B cell (primary cell): ENCODE results near the gene PCDHGA5.

Source experiments
- EZH2 ChIP-seq: IDR thresholded peaks from 2 replicates; pipeline ENCODE4 v1.6.1; 2012; ENCODE audit warnings: borderline replicate concordance, low read depth, mild to moderate bottlenecking, moderate library complexity, low read length; ENCODE audit not compliant: insufficient read depth, poor library complexity, severe bottlenecking
- TF ChIP-seq, protein P1 (sequence below): fragments of 200-600 bp; IDR thresholded peaks from one replicate; pipeline ENCODE4 v1.8.0; 2022; ENCODE audit warnings: antibody characterized with exemption, mild to moderate bottlenecking

DNA sequence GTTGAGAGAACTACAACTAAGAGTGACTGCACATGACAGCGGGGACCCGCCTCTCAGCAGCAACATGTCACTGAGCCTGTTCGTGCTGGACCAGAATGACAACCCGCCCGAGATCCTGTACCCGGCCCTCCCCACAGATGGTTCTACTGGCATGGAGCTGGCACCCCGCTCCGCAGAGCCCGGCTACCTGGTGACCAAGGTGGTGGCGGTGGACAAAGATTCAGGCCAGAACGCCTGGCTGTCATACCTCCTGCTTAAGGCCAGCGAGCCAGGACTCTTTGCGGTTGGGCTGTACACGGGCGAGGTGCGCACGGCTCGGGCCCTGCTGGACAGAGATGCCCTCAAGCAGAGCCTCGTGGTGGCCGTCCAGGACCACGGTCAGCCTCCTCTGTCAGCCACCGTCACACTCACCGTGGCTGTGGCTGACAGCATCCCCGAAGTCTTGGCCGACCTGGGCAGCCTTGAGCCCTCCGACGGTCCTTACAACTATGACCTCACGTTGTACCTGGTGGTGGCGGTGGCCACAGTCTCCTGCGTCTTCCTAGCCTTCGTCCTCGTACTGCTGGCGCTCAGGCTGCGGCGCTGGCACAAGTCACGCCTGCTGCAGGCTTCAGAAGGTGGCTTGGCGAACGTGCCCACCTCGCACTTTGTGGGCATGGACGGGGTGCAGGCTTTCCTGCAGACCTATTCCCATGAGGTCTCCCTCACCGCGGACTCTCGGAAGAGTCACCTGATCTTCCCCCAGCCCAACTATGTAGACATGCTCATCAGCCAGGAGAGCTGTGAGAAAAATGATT is 20.7 kb downstream of the PCDHGA5 start:
- TF ChIP-seq, protein P1, sequence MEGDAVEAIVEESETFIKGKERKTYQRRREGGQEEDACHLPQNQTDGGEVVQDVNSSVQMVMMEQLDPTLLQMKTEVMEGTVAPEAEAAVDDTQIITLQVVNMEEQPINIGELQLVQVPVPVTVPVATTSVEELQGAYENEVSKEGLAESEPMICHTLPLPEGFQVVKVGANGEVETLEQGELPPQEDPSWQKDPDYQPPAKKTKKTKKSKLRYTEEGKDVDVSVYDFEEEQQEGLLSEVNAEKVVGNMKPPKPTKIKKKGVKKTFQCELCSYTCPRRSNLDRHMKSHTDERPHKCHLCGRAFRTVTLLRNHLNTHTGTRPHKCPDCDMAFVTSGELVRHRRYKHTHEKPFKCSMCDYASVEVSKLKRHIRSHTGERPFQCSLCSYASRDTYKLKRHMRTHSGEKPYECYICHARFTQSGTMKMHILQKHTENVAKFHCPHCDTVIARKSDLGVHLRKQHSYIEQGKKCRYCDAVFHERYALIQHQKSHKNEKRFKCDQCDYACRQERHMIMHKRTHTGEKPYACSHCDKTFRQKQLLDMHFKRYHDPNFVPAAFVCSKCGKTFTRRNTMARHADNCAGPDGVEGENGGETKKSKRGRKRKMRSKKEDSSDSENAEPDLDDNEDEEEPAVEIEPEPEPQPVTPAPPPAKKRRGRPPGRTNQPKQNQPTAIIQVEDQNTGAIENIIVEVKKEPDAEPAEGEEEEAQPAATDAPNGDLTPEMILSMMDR, result no peak
- no peak for TF ChIP-seq EZH2
